ENCODE results near the gene GPR39. TPM values are rescaled to one million over a fixed set of nuclear protein-coding genes. Genes with fewer than 3 reads are reported as not detected.
A peak's percentile ranks its signal among the peaks of the same experiment; 100 is the strongest.

GPR39 gene
- polyA plus RNA-seq, 2 of the 4 experiments (the other 2 are of a cell fraction) = 11.3 to 11.8 TPM

GRCh38 chr2:132443106-132443505, 26.5 kb downstream of the GPR39 start:
- ChIA-PET POLR2A (no interaction called here), CTCF (no interaction called here)
- Histone ChIP-seq H3K4me1 (peaks cover 31% of the 10 kb centered on the region), H3K9me3 (no peaks in the 10 kb centered on the region), H3K4me2 (no peak overlapping the region), H3K27ac (no peak overlapping the region), H3K4me3 (no peak overlapping the region)
- WGBS (ENCODE audit: missing lambda C conversion rate) = 97% methylated on average over 4 of the region's 4 CpGs
- TF ChIP-seq RCOR1 (IDR thresholded peaks at IDR 0.05; ENCODE audit: low read depth, low read length) (no peak), CEBPB (IDR thresholded peaks at IDR 0.05) (peak in 1 of 2 experiments; percentile 44; a peak in 1 of 4 replicates)
- no peak for FAIRE-seq
- DNase-seq (ENCODE audit: low read depth in 1 of 2, low spot score in 1 of 2) = no peak
- no peak for ATAC-seq

- ChIA-PET CTCF (interaction anchor here (0.6 to 1.1 kb wide), 2 partner anchors 65 to 162 kb away, joined by 3 read pairs; no protein-coding TSS in a partner anchor), POLR2A (no interaction called here)
- Histone ChIP-seq H3K9me3 (no peaks in the 10 kb centered on the region), H3K4me1 (no peaks in the 10 kb centered on the region), H3K4me2 (no peak overlapping the region), H3K4me3 (no peak overlapping the region), H3K27ac (no peak overlapping the region)
- ATAC-seq (no peak), DNase-seq (ENCODE audit: low read depth in 1 of 2, low spot score in 1 of 2) (no peak), FAIRE-seq (no peak)
- TF ChIP-seq RAD21 (conservative IDR thresholded peaks at IDR 0.05 in 1 of 2, IDR thresholded peaks at IDR 0.05 in 1 of 2) (no peak), NR3C1 (IDR thresholded peaks at IDR 0.05) (no peak)
- TF ChIP-seq, protein P1, sequence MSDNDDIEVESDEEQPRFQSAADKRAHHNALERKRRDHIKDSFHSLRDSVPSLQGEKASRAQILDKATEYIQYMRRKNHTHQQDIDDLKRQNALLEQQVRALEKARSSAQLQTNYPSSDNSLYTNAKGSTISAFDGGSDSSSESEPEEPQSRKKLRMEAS (IDR thresholded peaks at IDR 0.05) = no peak
- WGBS (ENCODE audit: missing lambda C conversion rate) = 96% methylated on average over 2 of the region's 2 CpGs
Observed at GRCh38 chr2:132446444-132446843, 29.8 kb downstream of the GPR39 start.

DNA sequence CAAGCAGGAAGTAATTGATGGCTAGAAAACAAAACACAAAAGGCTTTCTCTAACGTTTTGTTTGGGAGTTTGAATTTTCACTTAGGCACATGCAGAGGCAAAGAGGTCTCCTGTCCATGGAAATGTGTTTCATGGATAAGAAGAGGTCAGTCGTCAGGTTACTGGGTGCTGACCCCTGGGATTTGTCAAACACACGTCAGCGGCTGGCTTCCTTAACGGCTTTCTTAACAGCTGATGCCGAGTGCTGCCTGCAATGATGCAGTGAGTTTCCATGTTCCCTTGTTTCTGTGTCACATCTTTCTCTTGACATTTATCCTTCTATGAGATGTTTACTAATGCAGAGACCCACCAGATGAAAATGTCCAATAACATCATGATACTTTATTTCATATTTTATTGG, 31.7 kb downstream of the GPR39 start:
- DNase-seq (ENCODE audit: low read depth in 1 of 2, low spot score in 1 of 2) = no peak
- no peak for FAIRE-seq
- Histone ChIP-seq H3K9me3 (peaks cover 2% of the 10 kb centered on the region; the same call in 1 of the 3 replicates), H3K4me1 (no peaks in the 10 kb centered on the region), H3K27ac (no peak overlapping the region), H3K4me2 (no peak overlapping the region), H3K4me3 (no peak overlapping the region)
- no peak for ATAC-seq
- CTCF ChIA-PET = interaction anchor here (1.0 to 3.1 kb wide), 5 partner anchors 9 to 100 kb away, joined by 3 to 11 read pairs (median 3); no protein-coding TSS in a partner anchor
- POLR2A ChIA-PET = no interaction called here
- TF ChIP-seq NR3C1 (IDR thresholded peaks at IDR 0.05) = no peak
- TF ChIP-seq, protein P1 (IDR thresholded peaks at IDR 0.05) = no peak
- no peak for TF ChIP-seq JUN (IDR thresholded peaks at IDR 0.05)
- TF ChIP-seq CHD2 (IDR thresholded peaks at IDR 0.05; ENCODE audit: low read length, partially characterized antibody) = no peak
- no peak for TF ChIP-seq E2F6 (IDR thresholded peaks at IDR 0.05; ENCODE audit: borderline replicate concordance, low read depth)
- no peak for TF ChIP-seq HDAC2 (IDR thresholded peaks at IDR 0.05)
- TF ChIP-seq KDM1A (IDR thresholded peaks at IDR 0.05; ENCODE audit: low read depth) = no peak
- WGBS (ENCODE audit: missing lambda C conversion rate) = 77% methylated on average over 6 of the region's 6 CpGs

GRCh38 chr2:132448771-132449170, 32.2 kb downstream of the GPR39 start:
- no peaks in the 10 kb centered on the region for H3K4me1 ChIP-seq
- H3K9me3 ChIP-seq = peaks cover 2% of the 10 kb centered on the region; the same call in 1 of the 3 replicates
- no peak overlapping the region for H3K4me2 ChIP-seq
- TF ChIP-seq CEBPB (IDR thresholded peaks at IDR 0.05) (no peak), CHD2 (IDR thresholded peaks at IDR 0.05; ENCODE audit: low read length, partially characterized antibody) (no peak), NFE2L2 (conservative IDR thresholded peaks at IDR 0.05; ENCODE audit: low read length) (no peak), KDM1A (IDR thresholded peaks at IDR 0.05; ENCODE audit: low read depth) (no peak), RAD21 (conservative IDR thresholded peaks at IDR 0.05 in 1 of 2, IDR thresholded peaks at IDR 0.05 in 1 of 2) (peak; percentile 65 to 73), SREBF2 (IDR thresholded peaks at IDR 0.05) (no peak), FOSB (CRISPR knock-in tag; IDR thresholded peaks at IDR 0.05) (no peak), HEYL (CRISPR knock-in tag; IDR thresholded peaks at IDR 0.05) (no peak), CTCF (IDR thresholded peaks at IDR 0.05) (peak; percentile 54), SMC3 (IDR thresholded peaks at IDR 0.05) (peak; percentile 59)
- TF ChIP-seq, protein P2, sequence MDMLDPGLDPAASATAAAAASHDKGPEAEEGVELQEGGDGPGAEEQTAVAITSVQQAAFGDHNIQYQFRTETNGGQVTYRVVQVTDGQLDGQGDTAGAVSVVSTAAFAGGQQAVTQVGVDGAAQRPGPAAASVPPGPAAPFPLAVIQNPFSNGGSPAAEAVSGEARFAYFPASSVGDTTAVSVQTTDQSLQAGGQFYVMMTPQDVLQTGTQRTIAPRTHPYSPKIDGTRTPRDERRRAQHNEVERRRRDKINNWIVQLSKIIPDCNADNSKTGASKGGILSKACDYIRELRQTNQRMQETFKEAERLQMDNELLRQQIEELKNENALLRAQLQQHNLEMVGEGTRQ (IDR thresholded peaks at IDR 0.05) = no peak
- CTCF ChIA-PET = interaction anchor here (1.0 to 3.1 kb wide), 5 partner anchors 10 to 100 kb away, joined by 3 to 11 read pairs (median 3); partner anchors contain the start of gene GPR39
- WGBS (ENCODE audit: missing lambda C conversion rate) = 91% methylated on average over 4 of the region's 4 CpGs
- DNase-seq (ENCODE audit: low read depth in 1 of 2, low spot score in 1 of 2) (peak in 1 of 2 experiments; percentile 41), ATAC-seq (peak; percentile 82 to 86; a peak in 4 of 6 replicates), FAIRE-seq (no peak)
- POLR2A ChIA-PET = no interaction called here
- H3K4me3 ChIP-seq = no peak overlapping the region
- H3K27ac ChIP-seq = no peak overlapping the region

Measured in A549 (cell line).